ENCODE results near the gene EPS15.

- TF ChIP-seq EZH2phosphoT487 (IDR thresholded peaks at IDR 0.05; ENCODE audit: borderline replicate concordance, low read length) (no peak), CTCF (conservative IDR thresholded peaks at IDR 0.05; ENCODE audit: low read depth, low read length) (no peak), EZH2 (IDR thresholded peaks at IDR 0.05; ENCODE audit: low read length, unreplicated experiment) (no peak)
These were observed 86.9 kb downstream of the EPS15 start for GRCh38 chr1:51432146-51432545.
